Astrocyte of the cerebellum (primary cell): ENCODE results near the gene TNFRSF19.
A peak's percentile ranks its signal among the peaks of the same experiment; 100 is the strongest.

Source experiments
- DNase-seq: peaks from one replicate; pipeline ENCODE4 v3.0.0-alpha.2; 2011; ENCODE audit warnings: low read depth
- H3K4me3 ChIP-seq: 2 replicates; pipeline ENCODE4 v1.5.1; 2011; ENCODE audit warnings: mild to moderate bottlenecking, low read depth, low read length, moderate library complexity
- CTCF ChIP-seq: IDR thresholded peaks from 2 replicates; pipeline ENCODE4 v1.5.1; 2012; ENCODE audit warnings: low read length, low read depth, moderate library complexity, mild to moderate bottlenecking; ENCODE audit errors: missing control alignments
- in situ Hi-C: cut with HindIII; loops from 2 replicates; pipeline ENCODE4 v1.10.0; 2017; ENCODE audit warnings: low sequenced_read_pairs

The TNFRSF19 gene

GRCh38 chr13:23570921-23571315, 706 bp downstream of the TNFRSF19 start:
- H3K4me3 ChIP-seq: peak overlapping the region; percentile 27
- peak; percentile 38 for TF ChIP-seq CTCF
- in situ Hi-C loops: no loop called here
- no peak for DNase-seq

DNA sequence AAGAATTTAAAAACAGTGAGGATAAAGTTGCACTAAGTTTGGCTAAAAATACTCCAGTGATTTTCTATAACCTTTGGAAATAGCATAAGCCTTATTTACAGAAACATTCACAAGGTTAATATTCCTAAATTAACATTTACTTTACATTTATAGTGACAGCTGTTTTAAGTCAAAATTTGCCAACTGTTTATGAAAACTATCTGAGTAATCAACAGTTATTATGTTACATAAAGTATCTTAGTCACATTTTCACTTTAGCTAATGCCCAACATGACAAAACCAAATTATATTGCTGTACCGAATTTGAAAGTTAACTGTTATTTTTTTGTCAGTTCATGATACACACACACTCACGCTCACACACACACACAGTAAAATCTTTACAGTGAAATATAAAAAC, 1.2 kb downstream of the TNFRSF19 start:
- in situ Hi-C loops: no loop called here
- no peak overlapping the region for H3K4me3 ChIP-seq
- TF ChIP-seq CTCF: no peak
- DNase-seq: no peak

DNA sequence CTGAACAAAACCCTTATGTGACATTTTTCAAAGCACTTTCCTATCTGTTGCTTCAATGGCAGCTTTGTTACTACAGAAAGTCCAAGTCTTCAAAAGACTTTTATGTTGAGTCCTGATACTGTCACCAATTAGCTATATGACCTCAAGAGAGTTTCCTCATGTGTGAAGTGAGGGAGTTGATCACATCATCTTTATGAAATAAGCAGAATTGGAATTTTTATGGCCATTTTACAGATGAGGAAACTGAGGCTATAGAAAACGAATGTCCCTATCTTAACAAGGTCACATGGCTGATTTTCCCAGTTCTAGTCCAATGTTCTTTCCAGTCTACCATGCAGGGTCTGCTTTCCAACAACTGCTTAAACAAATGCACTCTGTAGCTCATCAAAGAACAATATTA, 2.6 kb downstream of the TNFRSF19 start:
- TF ChIP-seq CTCF: no peak
- DNase-seq: no peak
- in situ Hi-C loops: no loop called here
- H3K4me3 ChIP-seq: no peak overlapping the region

- no peak for DNase-seq
- no peak for TF ChIP-seq CTCF
- in situ Hi-C loops: no loop called here
- no peak overlapping the region for H3K4me3 ChIP-seq
Observed at GRCh38 chr13:23574421-23575145, 4.4 kb downstream of the TNFRSF19 start.

DNA sequence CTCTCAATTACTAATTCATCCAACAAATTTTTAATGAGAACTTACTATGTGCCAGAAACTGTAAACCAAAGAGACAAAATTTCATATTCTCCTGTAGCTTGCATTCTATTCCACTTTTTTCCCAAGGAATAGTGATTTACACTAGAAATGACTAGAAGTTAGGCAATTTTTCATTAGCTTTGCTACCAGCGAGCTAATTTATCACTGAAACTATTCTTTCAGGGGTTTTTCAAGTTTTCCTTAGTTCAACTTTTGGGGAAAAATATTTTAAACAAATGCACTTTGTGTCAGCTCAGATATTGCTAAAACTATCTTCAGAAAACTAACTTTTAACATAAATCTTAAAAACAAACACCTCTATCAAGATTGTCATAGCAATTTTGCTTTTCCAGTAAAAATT, 5.4 kb downstream of the TNFRSF19 start:
- TF ChIP-seq CTCF: no peak
- DNase-seq: no peak
- H3K4me3 ChIP-seq: no peak overlapping the region
- in situ Hi-C loops: no loop called here

DNA sequence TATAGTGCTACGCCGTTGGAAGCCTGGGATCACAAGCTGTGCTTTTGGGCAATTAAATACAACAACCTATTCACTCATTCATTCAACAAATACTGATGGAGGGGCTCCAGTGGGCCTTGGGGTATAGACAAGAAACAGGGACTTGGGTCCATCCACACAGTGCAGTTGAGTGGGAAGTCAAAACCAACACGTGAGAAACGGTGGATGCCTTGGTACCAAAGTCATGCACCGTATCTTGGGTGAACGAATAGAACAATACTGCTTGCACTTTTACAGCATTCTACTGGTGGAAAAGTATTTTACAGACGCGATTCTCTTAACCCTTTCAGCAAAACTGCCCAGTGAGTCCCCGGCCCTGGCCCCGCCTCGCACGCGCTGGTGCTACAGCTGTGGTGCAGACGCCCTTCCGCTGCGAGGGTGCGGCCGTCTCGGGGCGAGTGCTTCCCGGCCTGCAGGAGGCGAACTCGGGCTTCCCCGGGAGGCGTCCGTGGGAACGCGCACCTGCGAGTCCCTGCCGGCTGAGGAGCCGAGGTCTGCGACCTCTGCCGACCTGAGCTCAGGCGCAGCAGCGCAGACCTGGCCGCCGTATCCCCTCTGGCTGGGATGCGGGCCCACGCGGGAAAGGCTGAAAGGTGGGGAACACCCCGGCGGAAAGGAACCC, 8.3 kb downstream of the TNFRSF19 start:
- in situ Hi-C loops: no loop called here
- TF ChIP-seq CTCF: peak; percentile 69
- peak; percentile 32 for DNase-seq
- peak overlapping the region; percentile 91 for H3K4me3 ChIP-seq
